ENCODE data around the gene PPM1G.

GRCh38 chr2:27448381-27448780 is 39.0 kb upstream of the PPM1G start:
- TF ChIP-seq, protein P1, sequence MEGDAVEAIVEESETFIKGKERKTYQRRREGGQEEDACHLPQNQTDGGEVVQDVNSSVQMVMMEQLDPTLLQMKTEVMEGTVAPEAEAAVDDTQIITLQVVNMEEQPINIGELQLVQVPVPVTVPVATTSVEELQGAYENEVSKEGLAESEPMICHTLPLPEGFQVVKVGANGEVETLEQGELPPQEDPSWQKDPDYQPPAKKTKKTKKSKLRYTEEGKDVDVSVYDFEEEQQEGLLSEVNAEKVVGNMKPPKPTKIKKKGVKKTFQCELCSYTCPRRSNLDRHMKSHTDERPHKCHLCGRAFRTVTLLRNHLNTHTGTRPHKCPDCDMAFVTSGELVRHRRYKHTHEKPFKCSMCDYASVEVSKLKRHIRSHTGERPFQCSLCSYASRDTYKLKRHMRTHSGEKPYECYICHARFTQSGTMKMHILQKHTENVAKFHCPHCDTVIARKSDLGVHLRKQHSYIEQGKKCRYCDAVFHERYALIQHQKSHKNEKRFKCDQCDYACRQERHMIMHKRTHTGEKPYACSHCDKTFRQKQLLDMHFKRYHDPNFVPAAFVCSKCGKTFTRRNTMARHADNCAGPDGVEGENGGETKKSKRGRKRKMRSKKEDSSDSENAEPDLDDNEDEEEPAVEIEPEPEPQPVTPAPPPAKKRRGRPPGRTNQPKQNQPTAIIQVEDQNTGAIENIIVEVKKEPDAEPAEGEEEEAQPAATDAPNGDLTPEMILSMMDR (IDR thresholded peaks at IDR 0.05; ENCODE audit: low read depth, low read length) = no peak
- TF ChIP-seq EZH2phosphoT487 (IDR thresholded peaks at IDR 0.05; ENCODE audit: low read depth) = no peak

All from OCI-LY3 (cell line).